GM10248 (cell line): ENCODE measurements around the gene NT5DC4.

Experiments used
- CTCF ChIA-PET: fragments of 300-600 bp; sonication (Branson Sonifier 250); formaldehyde crosslinking; extraction: SDS; loops from one replicate; lab custom pipeline; 2021; ENCODE audit warnings: antibody characterized with exemption; lab: Yijun Ruan, JAX
- POLR2A ChIA-PET: fragments of 350-650 bp; sonication (Branson Sonifier 250); formaldehyde crosslinking; extraction: SDS; loops from one replicate; lab custom pipeline; 2020; ENCODE audit warnings: antibody characterized with exemption; lab: Yijun Ruan, JAX
- DNase-seq: peaks from one replicate; pipeline ENCODE4 v3.0.0; 2012; ENCODE audit errors: extremely low spot score
- TF ChIP-seq, protein P1 (sequence below): IDR thresholded peaks from 2 replicates; pipeline ENCODE4 v1.5.1; 2012; ENCODE audit warnings: mild to moderate bottlenecking, low read depth; ENCODE audit errors: extremely low read depth, missing control alignments, control extremely low read depth

The NT5DC4 gene

DNA sequence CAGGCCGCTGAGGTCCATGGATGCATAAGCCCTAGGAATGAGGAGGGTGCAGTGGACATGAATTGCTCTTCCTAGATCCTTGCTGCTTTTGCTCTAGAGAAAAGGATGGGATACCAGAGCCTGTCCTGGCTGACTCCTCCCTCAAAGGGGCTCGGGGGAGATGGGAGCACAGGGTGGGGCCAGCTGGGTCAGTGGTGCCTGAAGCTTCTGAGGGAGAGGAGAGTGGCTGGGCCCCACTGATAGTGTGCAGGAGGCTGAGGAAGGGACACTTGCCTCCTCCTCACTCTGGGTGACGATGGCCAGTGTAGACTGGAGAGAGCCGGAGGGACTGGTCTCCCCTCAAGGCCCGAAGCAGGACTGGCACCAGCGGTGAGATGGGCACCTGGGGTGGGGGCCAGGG is at the start of gene NT5DC4:
NT5DC4 (plus strand) TSS at position 236 of the 400 bp plus-strand sequence; CDS start at position 296, 60 bp downstream.
- ChIA-PET CTCF (interaction anchor here (11.4 kb wide), 1 partner anchor 91 kb away, joined by 416 read pairs; no protein-coding TSS in a partner anchor), POLR2A (no interaction called here)
- TF ChIP-seq, protein P1, sequence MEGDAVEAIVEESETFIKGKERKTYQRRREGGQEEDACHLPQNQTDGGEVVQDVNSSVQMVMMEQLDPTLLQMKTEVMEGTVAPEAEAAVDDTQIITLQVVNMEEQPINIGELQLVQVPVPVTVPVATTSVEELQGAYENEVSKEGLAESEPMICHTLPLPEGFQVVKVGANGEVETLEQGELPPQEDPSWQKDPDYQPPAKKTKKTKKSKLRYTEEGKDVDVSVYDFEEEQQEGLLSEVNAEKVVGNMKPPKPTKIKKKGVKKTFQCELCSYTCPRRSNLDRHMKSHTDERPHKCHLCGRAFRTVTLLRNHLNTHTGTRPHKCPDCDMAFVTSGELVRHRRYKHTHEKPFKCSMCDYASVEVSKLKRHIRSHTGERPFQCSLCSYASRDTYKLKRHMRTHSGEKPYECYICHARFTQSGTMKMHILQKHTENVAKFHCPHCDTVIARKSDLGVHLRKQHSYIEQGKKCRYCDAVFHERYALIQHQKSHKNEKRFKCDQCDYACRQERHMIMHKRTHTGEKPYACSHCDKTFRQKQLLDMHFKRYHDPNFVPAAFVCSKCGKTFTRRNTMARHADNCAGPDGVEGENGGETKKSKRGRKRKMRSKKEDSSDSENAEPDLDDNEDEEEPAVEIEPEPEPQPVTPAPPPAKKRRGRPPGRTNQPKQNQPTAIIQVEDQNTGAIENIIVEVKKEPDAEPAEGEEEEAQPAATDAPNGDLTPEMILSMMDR = no peak
- DNase-seq = no peak

DNA sequence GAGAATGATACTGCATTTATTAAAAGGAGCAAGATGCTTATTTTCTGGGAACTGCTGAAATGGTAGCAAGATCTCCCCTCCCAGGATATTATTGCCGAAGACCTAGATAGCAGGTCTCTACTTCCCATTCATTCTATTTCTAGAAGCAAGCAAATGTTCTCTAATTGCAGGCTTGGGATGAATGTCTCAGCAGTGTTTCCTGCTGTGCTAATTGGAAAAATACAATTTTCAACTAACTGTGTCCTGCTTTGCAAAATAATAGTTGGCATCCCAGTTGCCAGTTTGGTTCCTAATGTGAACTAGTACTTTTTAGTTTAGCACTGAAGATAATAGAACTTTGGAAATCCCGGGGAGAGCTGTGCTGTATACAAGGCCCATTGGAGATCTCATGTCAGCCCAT is 49.0 kb upstream of the NT5DC4 start:
- no peak for DNase-seq
- ChIA-PET CTCF (interaction anchor here (1.2 to 10.4 kb wide), 5 partner anchors 14 to 54 kb away, joined by 3 to 67 read pairs (median 16); no protein-coding TSS in a partner anchor), POLR2A (interaction anchor here (1.0 kb wide), 1 partner anchor 25 kb away, joined by 3 read pairs; no protein-coding TSS in a partner anchor)
- TF ChIP-seq, protein P1 = no peak

DNA sequence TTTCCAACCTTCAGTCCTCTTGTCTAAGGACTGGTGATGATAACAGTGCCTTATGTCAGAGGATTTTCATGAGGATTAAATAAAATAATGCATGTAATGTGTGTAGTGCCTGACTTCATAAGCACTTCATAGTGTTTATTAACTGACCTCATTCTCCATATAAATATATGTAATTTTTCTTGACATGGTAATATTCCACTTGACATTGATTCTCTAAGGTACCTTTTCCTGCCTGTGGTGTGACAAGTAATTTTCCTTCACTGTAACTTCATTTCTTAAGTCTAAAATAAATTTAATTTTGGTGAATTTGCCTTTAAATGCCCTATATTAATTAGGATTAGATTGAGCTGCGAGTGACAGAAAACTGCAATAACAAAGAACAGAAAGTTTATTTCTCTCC is 47.8 kb upstream of the NT5DC4 start:
- POLR2A ChIA-PET = no interaction called here

DNA sequence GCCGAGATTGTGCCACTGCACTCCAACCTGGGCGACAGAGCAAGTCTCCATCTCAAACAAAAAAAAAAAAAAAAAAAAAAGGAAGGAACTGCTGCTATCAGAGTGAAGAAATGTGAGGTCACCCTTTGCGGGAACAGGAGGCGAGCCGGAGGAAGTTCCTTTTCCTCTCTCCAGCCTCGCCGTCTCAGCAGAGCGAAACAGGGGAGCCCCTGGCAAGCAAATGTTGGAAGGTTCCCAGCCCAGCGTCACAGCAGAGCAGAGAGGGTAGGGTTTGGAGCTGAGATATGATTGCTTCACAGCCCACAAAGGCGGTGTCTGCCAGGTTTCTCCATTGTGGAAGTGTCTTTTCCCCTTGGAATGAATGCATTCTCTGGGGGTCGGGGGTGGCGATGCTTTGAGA is 46.6 kb upstream of the NT5DC4 start:
- POLR2A ChIA-PET = interaction anchor here (1.1 to 1.7 kb wide), 2 partner anchors 9 to 29 kb away, joined by 3 read pairs; partner anchors contain the start of gene SLC20A1
- TF ChIP-seq, protein P1 = no peak
- CTCF ChIA-PET = interaction anchor here (1.0 to 10.4 kb wide), 8 partner anchors 11 to 74 kb away, joined by 3 to 67 read pairs (median 6); no protein-coding TSS in a partner anchor
- no peak for DNase-seq

More for the DNA sequence above, 47.8 kb upstream of the NT5DC4 start:
- TF ChIP-seq, protein P1 = no peak
- DNase-seq = no peak
- CTCF ChIA-PET = interaction anchor here (1.0 to 10.4 kb wide), 7 partner anchors 10 to 53 kb away, joined by 3 to 67 read pairs (median 4); no protein-coding TSS in a partner anchor

DNA sequence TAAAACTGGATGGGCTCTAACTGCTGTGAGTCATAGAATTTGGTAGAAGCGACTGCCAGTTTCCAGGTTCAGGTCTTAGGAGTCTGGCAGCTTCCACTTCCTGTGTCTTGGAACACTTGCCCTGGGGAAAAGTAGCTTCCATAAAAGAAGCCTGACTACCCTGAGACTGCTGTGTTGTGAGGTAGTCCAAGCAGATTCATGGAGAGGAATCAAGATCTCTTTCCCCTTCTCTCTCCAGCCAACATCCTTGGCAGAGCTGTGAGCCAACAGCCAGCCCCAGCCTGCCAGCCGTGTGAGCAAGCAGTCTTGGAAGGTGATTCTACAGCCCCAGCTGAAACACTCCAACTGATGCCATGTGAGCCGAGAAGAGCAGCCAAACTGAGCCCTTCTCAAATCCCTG is 41.3 kb upstream of the NT5DC4 start:
- DNase-seq = no peak
- CTCF ChIA-PET = interaction anchor here (1.1 to 3.2 kb wide), 6 partner anchors 8 to 206 kb away, joined by 3 to 19 read pairs (median 4); no protein-coding TSS in a partner anchor
- POLR2A ChIA-PET = no interaction called here
- TF ChIP-seq, protein P1 = no peak

DNA sequence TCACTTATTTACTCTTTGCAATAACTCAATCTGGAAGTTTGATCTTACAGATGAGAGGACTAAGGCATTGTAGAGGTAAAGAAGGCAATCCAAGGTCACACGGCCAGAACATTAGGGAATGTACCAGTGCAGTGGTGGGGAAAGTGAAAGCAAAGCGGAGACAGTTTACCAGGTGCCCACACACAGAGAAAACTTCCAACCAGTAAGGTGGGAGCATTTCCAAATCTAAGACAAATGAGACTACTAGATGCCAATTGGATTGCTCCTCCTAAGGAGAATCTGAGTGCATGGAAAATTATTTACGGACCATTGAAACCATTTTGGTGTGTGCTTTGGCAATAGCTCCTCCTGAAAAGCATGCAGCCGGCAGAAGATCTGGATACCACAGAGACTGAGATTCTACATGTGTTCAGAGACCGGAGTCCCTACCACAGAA is 40.1 kb upstream of the NT5DC4 start:
- TF ChIP-seq, protein P1 = no peak
- DNase-seq = no peak
- CTCF ChIA-PET = interaction anchor here (1.0 to 3.2 kb wide), 3 partner anchors 11 to 40 kb away, joined by 3 to 19 read pairs (median 3); no protein-coding TSS in a partner anchor
- POLR2A ChIA-PET = no interaction called here
